Mesenchymal stem cell (in vitro differentiated cells and primary cell): ENCODE results near the gene ST6GALNAC4.

ENCODE experiments used
- DNase-seq: peaks from one replicate; pipeline ENCODE4 v3.0.0-alpha.2; 2013
- H2AFZ ChIP-seq: one replicate; pipeline ENCODE4 v1.6.1; 2013; ENCODE audit warnings: low read depth, mild to moderate bottlenecking, control low read depth, inconsistent platforms, low read length, moderate library complexity
- H2AK5ac ChIP-seq: 2 replicates; pipeline ENCODE4 v1.6.1; 2013; ENCODE audit warnings: low read length, moderate library complexity, mild to moderate bottlenecking, inconsistent platforms; ENCODE audit not compliant: severe bottlenecking
- H2BK120ac ChIP-seq: one replicate; pipeline ENCODE4 v1.6.1; 2013; ENCODE audit warnings: low read depth, mild to moderate bottlenecking, inconsistent platforms, low read length, moderate library complexity
- H2BK12ac ChIP-seq, 2 experiments: one replicate each; pipeline ENCODE4 v1.6.1; 2013; ENCODE audit warnings: inconsistent platforms in 2 of 2, low read length in 2 of 2, mild to moderate bottlenecking in 2 of 2, moderate library complexity in 2 of 2, control low read depth in 1 of 2
- H2BK15ac ChIP-seq: one replicate; pipeline ENCODE4 v1.6.1; 2013; ENCODE audit warnings: mild to moderate bottlenecking, low read depth, inconsistent platforms; ENCODE audit not compliant: poor library complexity, severe bottlenecking
- H2BK5ac ChIP-seq: 2 replicates; pipeline ENCODE4 v1.6.1; 2013; ENCODE audit warnings: low read depth, mild to moderate bottlenecking, low read length, control low read depth, inconsistent platforms; ENCODE audit not compliant: poor library complexity, severe bottlenecking
- H3K14ac ChIP-seq, 2 experiments: one replicate each; pipeline ENCODE4 v1.6.1; 2013; ENCODE audit warnings: inconsistent platforms in 2 of 2, low read length in 2 of 2, control low read depth in 1 of 2, mild to moderate bottlenecking in 1 of 2, moderate library complexity in 1 of 2
- H3K18ac ChIP-seq, 2 experiments: one replicate each; pipeline ENCODE4 v1.6.1; 2013; ENCODE audit warnings: inconsistent platforms in 2 of 2, low read length in 2 of 2, control low read depth in 1 of 2, low read depth in 1 of 2, mild to moderate bottlenecking in 1 of 2
- H3K23ac ChIP-seq, 2 experiments: one replicate each; pipeline ENCODE4 v1.6.1; 2013; ENCODE audit warnings: inconsistent platforms in 2 of 2, low read length in 2 of 2, mild to moderate bottlenecking in 2 of 2, moderate library complexity in 2 of 2, control low read depth in 1 of 2
- H3K27ac ChIP-seq: 2 replicates; pipeline ENCODE4 v1.5.1; 2013; ENCODE audit warnings: mild to moderate bottlenecking, moderate library complexity, low read length, control low read depth, inconsistent platforms; ENCODE audit not compliant: poor library complexity, severe bottlenecking
- H3K27me3 ChIP-seq, 2 experiments: 2 replicates each; pipeline versions ENCODE4 v1.6.1 to v1.7.0; 2013; ENCODE audit warnings: low read length in 2 of 2, mild to moderate bottlenecking in 2 of 2, moderate library complexity in 2 of 2, control low read depth in 1 of 2, inconsistent platforms in 1 of 2; ENCODE audit not compliant: control insufficient read depth in 1 of 2, insufficient read depth in 1 of 2
- H3K36me3 ChIP-seq, 2 experiments: 2 replicates each; pipeline versions ENCODE4 v1.6.1 to v1.7.0; 2013; ENCODE audit warnings: low read length in 2 of 2, control low read depth in 1 of 2, inconsistent platforms in 1 of 2, low read depth in 1 of 2, mild to moderate bottlenecking in 1 of 2; ENCODE audit not compliant: insufficient read depth in 2 of 2, control insufficient read depth in 1 of 2
- H3K4ac ChIP-seq, 2 experiments: one replicate each; pipeline ENCODE4 v1.6.1; 2013; ENCODE audit warnings: inconsistent platforms in 2 of 2, low read length in 2 of 2, mild to moderate bottlenecking in 2 of 2, moderate library complexity in 2 of 2, control low read depth in 1 of 2, low read depth in 1 of 2
- H3K4me1 ChIP-seq: 2 replicates; pipeline ENCODE4 v1.6.1; 2013; ENCODE audit warnings: low read depth, low read length, control low read depth; ENCODE audit not compliant: control insufficient read depth, insufficient read depth
- H3K4me2 ChIP-seq: 2 replicates; pipeline ENCODE4 v1.6.1; 2013; ENCODE audit warnings: low read length, mild to moderate bottlenecking, inconsistent platforms; ENCODE audit not compliant: poor library complexity, severe bottlenecking
- H3K4me3 ChIP-seq, 2 experiments: 2 replicates each; pipeline versions ENCODE4 v1.5.1 to v1.7.0; 2013; ENCODE audit warnings: low read length in 2 of 2, mild to moderate bottlenecking in 2 of 2, control low read depth in 1 of 2, low read depth in 1 of 2; ENCODE audit not compliant: insufficient read depth in 1 of 2
- H3K79me1 ChIP-seq: replicated peaks from 2 replicates; pipeline ENCODE4 v1.6.1; 2013; ENCODE audit warnings: mild to moderate bottlenecking, control low read depth, low read length, inconsistent platforms; ENCODE audit not compliant: poor library complexity, severe bottlenecking
- H3K9ac ChIP-seq: 2 replicates; pipeline ENCODE4 v1.7.0; 2013; ENCODE audit warnings: mild to moderate bottlenecking, low read length, moderate library complexity
- H3K9me3 ChIP-seq: 2 replicates; pipeline ENCODE4 v1.7.0; 2013; ENCODE audit warnings: mild to moderate bottlenecking, low read length; ENCODE audit not compliant: control insufficient read depth
- H4K8ac ChIP-seq: one replicate; pipeline ENCODE4 v1.6.1; 2013; ENCODE audit warnings: inconsistent platforms, mild to moderate bottlenecking, low read length, moderate library complexity
- H4K91ac ChIP-seq: one replicate; pipeline ENCODE4 v1.6.1; 2013; ENCODE audit warnings: mild to moderate bottlenecking, low read length, inconsistent platforms
- WGBS: methylation state at CpG from one replicate; pipeline ENCODE4 v1.1.7; 2013; ENCODE audit warnings: mixed read lengths; 5-methylcytosine and 5-hydroxymethylcytosine counted together

ST6GALNAC4 gene

GRCh38 chr9:127918183-127919107 lies 1.6 kb upstream of the ST6GALNAC4 start:
- H3K79me1 ChIP-seq: peaks cover 22% of the 10 kb centered on the region
- H3K14ac ChIP-seq: peak overlapping the region in 1 of 2 experiments; percentile 80
- H3K27ac ChIP-seq: peak overlapping the region; percentile 70
- DNase-seq: peak; percentile 43
- H2BK5ac ChIP-seq: no peak overlapping the region
- no peak overlapping the region for H2BK120ac ChIP-seq
- peak overlapping the region; percentile 67 for H2AK5ac ChIP-seq
- no peaks in the 10 kb centered on the region for H3K27me3 ChIP-seq
- H3K9me3 ChIP-seq: no peaks in the 10 kb centered on the region
- peak overlapping the region; percentile 46 to 98 for H3K18ac ChIP-seq
- peak overlapping the region; percentile 83 to 87 for H3K4ac ChIP-seq
- peaks cover 14 to 15% of the 10 kb centered on the region in 2 experiments for H3K36me3 ChIP-seq
- peaks cover 42% of the 10 kb centered on the region for H3K4me1 ChIP-seq
- H3K4me3 ChIP-seq: no peak overlapping the region
- H3K9ac ChIP-seq: peak overlapping the region; percentile 39
- peak overlapping the region in 1 of 2 experiments; percentile 46 for H3K23ac ChIP-seq
- H4K8ac ChIP-seq: peak overlapping the region; percentile 54
- H2BK12ac ChIP-seq: peak overlapping the region; percentile 33 to 99
- H4K91ac ChIP-seq: peak overlapping the region; percentile 67
- H3K4me2 ChIP-seq: no peak overlapping the region
- WGBS: 85% methylated on average over 8 of the region's 8 CpGs
- H2BK15ac ChIP-seq: peak overlapping the region; percentile 71
- H2AFZ ChIP-seq: no peak overlapping the region

GRCh38 chr9:127917603-127918002 lies 762 bp upstream of the ST6GALNAC4 start:
- no peak overlapping the region for H2BK120ac ChIP-seq
- H2AK5ac ChIP-seq: peak overlapping the region; percentile 47
- H3K9me3 ChIP-seq: no peaks in the 10 kb centered on the region
- H3K4me2 ChIP-seq: no peak overlapping the region
- H3K36me3 ChIP-seq: peaks cover 19 to 20% of the 10 kb centered on the region in 2 experiments
- 82% methylated on average over 6 of the region's 6 CpGs for WGBS
- no peak overlapping the region for H2BK5ac ChIP-seq
- peak overlapping the region; percentile 56 for H4K8ac ChIP-seq
- peaks cover 24% of the 10 kb centered on the region for H3K79me1 ChIP-seq
- H3K4me3 ChIP-seq: peak overlapping the region in 1 of 2 experiments; percentile 66
- no peak overlapping the region for H2AFZ ChIP-seq
- peak overlapping the region; percentile 73 for H3K9ac ChIP-seq
- H3K27me3 ChIP-seq: no peaks in the 10 kb centered on the region
- H3K18ac ChIP-seq: peak overlapping the region in 1 of 2 experiments; percentile 46
- H3K23ac ChIP-seq: no peak overlapping the region
- peak overlapping the region; percentile 52 for H4K91ac ChIP-seq
- H3K27ac ChIP-seq: no peak overlapping the region
- H3K14ac ChIP-seq: no peak overlapping the region
- H2BK15ac ChIP-seq: no peak overlapping the region
- DNase-seq: no peak
- H3K4me1 ChIP-seq: peaks cover 42% of the 10 kb centered on the region
- H3K4ac ChIP-seq: peak overlapping the region in 1 of 2 experiments; percentile 40
- H2BK12ac ChIP-seq: peak overlapping the region; percentile 23 to 94

GRCh38 chr9:127915801-127916719 lies 781 bp downstream of the ST6GALNAC4 start:
- Histone ChIP-seq H2AK5ac (no peak overlapping the region), H4K91ac (peak overlapping the region; percentile 12), H3K9me3 (no peaks in the 10 kb centered on the region), H3K4me2 (peak overlapping the region; percentile 81), H3K27ac (no peak overlapping the region), H2BK120ac (no peak overlapping the region), H3K36me3 (peaks cover 34 to 35% of the 10 kb centered on the region in 2 experiments), H4K8ac (peak overlapping the region; percentile 46), H3K23ac (peak overlapping the region in 1 of 2 experiments; percentile 70), H2AFZ (peak overlapping the region; percentile 86), H3K4me1 (peaks cover 39% of the 10 kb centered on the region), H2BK12ac (peak overlapping the region in 1 of 2 experiments; percentile 21), H2BK5ac (no peak overlapping the region), H2BK15ac (peak overlapping the region; percentile 29), H3K4ac (peak overlapping the region; percentile 5 to 62), H3K14ac (peak overlapping the region in 1 of 2 experiments; percentile 94), H3K4me3 (peak overlapping the region; percentile 65 to 94), H3K18ac (peak overlapping the region; percentile 2 to 81), H3K79me1 (peaks cover 24% of the 10 kb centered on the region), H3K27me3 (no peaks in the 10 kb centered on the region), H3K9ac (peak overlapping the region; percentile 95)
- WGBS: 60% methylated on average over 24 of the region's 27 CpGs
- DNase-seq: no peak
